H1 (cell line): Measurements from ENCODE around the gene SUPT4H1. TPM values are rescaled to one million over a fixed set of nuclear protein-coding genes. Genes with fewer than 3 reads are reported as not detected.

Source experiments
- ASH2L ChIP-seq: fragments of 200-600, 300-600 bp; sonication (generic); IDR thresholded peaks from one replicate; pipeline ENCODE4 v1.7.1; 2017; ENCODE audit warnings: low read length
- CBX8 ChIP-seq: fragments of 300-800, 300-1000 bp; sonication (generic); IDR thresholded peaks from 2 replicates; pipeline ENCODE4 v1.7.1; 2016; ENCODE audit warnings: low read depth, low read length, borderline replicate concordance
- MAFK ChIP-seq: IDR thresholded peaks from 2 replicates; pipeline ENCODE4 v1.6.1; 2012; ENCODE audit warnings: low read depth, mild to moderate bottlenecking, improper control_type of control experiment, low read length
- NANOG ChIP-seq: IDR thresholded peaks from 2 replicates; pipeline ENCODE4 v1.6.1; 2011; ENCODE audit warnings: low read length, low read depth, mild to moderate bottlenecking, inconsistent platforms; ENCODE audit not compliant: insufficient read depth, poor library complexity, severe bottlenecking
- PHF8 ChIP-seq: fragments of 200-600 bp; sonication (generic); conservative IDR thresholded peaks from 2 replicates; pipeline ENCODE4 v1.7.1; 2012; ENCODE audit warnings: low read depth, mild to moderate bottlenecking, inconsistent platforms, low read length, moderate library complexity
- TEAD4 ChIP-seq: IDR thresholded peaks from 2 replicates; pipeline ENCODE4 v1.6.1; 2012; ENCODE audit warnings: low read depth, low read length, inconsistent platforms, mixed read lengths
- polyA plus RNA-seq, 7 experiments: library from polyadenylated mRNA; depleted of rRNA in 3 of 7; stranded (reverse) in 5 of 7; unstranded in 2 of 7; fragments of >200 nt in 5 of 7; fragments of 200-250 nt in 2 of 7; gene quantifications; 1 replicate in 5 of 7; 2 replicates in 1 of 7; 4 replicates in 1 of 7; pipeline versions ENCODE4 v1.2.1 to v1.2.3, GENCODE V29; 2011 to 2013; ENCODE audit warnings: missing spikeins in 2 of 7, mixed read lengths in 2 of 7
- total RNA-seq: library from RNA; stranded (reverse); fragmentation: NEBNext Ultra II Directional; extraction: Animal tissue kit (Norgen Biotek cat#: 25700); gene quantifications from 2 replicates; pipeline ENCODE4 v1.2.1, GENCODE V29; 2021
- TF ChIP-seq, protein P1 (sequence below): fragments of 300-600 bp; sonication (generic); IDR thresholded peaks from 2 replicates; pipeline ENCODE4 v1.7.1; 2012; ENCODE audit warnings: low read length, moderate library complexity, mild to moderate bottlenecking, inconsistent platforms; ENCODE audit not compliant: insufficient replicate concordance

SUPT4H1 gene
- total and polyA plus RNA-seq, 2 of the 8 experiments (the other 6 are each of a cell fraction or from before 2014, with no cell fraction given): 112 to 143 TPM

DNA sequence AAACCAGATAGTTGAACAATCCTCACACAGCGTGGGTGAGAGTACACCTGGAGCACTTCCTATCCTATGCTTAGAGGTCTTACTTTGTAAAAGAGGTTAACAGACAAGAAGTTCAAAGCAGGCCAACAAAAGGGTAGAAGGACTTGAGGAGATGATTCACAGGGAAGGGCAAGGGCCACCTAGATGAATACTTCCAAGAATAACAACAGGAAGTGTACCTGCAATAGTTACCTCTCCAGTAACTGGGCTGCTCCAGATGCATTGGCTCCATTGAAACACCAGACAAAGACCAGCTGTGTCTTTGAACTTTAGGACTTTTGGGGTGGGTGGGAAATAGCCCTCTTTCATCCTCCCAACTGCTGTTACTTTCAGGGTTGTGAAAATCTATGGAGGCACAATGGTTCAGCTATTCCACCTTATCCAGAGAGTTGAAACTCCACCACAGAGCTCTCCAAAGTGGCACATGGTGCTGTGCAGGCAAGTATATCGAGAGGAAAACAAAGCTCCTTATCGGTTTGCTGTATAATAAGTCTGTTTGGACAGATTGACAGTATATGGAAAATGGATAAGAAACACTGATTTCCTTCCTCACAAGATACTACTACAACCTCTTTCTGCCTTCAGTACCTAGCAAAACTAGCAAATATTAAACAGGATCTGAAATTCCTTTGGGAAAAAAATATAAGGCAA is 42.7 kb upstream of the SUPT4H1 start (continued):
- TF ChIP-seq MAFK (no peak), CBX8 (no peak), TEAD4 (no peak), ASH2L (no peak), NANOG (no peak), PHF8 (no peak)
- TF ChIP-seq, protein P1, sequence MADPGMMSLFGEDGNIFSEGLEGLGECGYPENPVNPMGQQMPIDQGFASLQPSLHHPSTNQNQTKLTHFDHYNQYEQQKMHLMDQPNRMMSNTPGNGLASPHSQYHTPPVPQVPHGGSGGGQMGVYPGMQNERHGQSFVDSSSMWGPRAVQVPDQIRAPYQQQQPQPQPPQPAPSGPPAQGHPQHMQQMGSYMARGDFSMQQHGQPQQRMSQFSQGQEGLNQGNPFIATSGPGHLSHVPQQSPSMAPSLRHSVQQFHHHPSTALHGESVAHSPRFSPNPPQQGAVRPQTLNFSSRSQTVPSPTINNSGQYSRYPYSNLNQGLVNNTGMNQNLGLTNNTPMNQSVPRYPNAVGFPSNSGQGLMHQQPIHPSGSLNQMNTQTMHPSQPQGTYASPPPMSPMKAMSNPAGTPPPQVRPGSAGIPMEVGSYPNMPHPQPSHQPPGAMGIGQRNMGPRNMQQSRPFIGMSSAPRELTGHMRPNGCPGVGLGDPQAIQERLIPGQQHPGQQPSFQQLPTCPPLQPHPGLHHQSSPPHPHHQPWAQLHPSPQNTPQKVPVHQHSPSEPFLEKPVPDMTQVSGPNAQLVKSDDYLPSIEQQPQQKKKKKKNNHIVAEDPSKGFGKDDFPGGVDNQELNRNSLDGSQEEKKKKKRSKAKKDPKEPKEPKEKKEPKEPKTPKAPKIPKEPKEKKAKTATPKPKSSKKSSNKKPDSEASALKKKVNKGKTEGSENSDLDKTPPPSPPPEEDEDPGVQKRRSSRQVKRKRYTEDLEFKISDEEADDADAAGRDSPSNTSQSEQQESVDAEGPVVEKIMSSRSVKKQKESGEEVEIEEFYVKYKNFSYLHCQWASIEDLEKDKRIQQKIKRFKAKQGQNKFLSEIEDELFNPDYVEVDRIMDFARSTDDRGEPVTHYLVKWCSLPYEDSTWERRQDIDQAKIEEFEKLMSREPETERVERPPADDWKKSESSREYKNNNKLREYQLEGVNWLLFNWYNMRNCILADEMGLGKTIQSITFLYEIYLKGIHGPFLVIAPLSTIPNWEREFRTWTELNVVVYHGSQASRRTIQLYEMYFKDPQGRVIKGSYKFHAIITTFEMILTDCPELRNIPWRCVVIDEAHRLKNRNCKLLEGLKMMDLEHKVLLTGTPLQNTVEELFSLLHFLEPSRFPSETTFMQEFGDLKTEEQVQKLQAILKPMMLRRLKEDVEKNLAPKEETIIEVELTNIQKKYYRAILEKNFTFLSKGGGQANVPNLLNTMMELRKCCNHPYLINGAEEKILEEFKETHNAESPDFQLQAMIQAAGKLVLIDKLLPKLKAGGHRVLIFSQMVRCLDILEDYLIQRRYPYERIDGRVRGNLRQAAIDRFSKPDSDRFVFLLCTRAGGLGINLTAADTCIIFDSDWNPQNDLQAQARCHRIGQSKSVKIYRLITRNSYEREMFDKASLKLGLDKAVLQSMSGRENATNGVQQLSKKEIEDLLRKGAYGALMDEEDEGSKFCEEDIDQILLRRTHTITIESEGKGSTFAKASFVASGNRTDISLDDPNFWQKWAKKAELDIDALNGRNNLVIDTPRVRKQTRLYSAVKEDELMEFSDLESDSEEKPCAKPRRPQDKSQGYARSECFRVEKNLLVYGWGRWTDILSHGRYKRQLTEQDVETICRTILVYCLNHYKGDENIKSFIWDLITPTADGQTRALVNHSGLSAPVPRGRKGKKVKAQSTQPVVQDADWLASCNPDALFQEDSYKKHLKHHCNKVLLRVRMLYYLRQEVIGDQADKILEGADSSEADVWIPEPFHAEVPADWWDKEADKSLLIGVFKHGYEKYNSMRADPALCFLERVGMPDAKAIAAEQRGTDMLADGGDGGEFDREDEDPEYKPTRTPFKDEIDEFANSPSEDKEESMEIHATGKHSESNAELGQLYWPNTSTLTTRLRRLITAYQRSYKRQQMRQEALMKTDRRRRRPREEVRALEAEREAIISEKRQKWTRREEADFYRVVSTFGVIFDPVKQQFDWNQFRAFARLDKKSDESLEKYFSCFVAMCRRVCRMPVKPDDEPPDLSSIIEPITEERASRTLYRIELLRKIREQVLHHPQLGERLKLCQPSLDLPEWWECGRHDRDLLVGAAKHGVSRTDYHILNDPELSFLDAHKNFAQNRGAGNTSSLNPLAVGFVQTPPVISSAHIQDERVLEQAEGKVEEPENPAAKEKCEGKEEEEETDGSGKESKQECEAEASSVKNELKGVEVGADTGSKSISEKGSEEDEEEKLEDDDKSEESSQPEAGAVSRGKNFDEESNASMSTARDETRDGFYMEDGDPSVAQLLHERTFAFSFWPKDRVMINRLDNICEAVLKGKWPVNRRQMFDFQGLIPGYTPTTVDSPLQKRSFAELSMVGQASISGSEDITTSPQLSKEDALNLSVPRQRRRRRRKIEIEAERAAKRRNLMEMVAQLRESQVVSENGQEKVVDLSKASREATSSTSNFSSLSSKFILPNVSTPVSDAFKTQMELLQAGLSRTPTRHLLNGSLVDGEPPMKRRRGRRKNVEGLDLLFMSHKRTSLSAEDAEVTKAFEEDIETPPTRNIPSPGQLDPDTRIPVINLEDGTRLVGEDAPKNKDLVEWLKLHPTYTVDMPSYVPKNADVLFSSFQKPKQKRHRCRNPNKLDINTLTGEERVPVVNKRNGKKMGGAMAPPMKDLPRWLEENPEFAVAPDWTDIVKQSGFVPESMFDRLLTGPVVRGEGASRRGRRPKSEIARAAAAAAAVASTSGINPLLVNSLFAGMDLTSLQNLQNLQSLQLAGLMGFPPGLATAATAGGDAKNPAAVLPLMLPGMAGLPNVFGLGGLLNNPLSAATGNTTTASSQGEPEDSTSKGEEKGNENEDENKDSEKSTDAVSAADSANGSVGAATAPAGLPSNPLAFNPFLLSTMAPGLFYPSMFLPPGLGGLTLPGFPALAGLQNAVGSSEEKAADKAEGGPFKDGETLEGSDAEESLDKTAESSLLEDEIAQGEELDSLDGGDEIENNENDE: no peak
